GM21825 (cell line): ENCODE measurements around the gene CYB5D1.

Source experiments
- ATAC-seq: cut with Tn5 transposase; IDR thresholded peaks from one replicate; pipeline ENCODE4 v1.9.1; 2021; ENCODE audit warnings: mild to moderate bottlenecking, moderate library complexity; ENCODE audit not compliant: unreplicated experiment

CYB5D1 gene

DNA sequence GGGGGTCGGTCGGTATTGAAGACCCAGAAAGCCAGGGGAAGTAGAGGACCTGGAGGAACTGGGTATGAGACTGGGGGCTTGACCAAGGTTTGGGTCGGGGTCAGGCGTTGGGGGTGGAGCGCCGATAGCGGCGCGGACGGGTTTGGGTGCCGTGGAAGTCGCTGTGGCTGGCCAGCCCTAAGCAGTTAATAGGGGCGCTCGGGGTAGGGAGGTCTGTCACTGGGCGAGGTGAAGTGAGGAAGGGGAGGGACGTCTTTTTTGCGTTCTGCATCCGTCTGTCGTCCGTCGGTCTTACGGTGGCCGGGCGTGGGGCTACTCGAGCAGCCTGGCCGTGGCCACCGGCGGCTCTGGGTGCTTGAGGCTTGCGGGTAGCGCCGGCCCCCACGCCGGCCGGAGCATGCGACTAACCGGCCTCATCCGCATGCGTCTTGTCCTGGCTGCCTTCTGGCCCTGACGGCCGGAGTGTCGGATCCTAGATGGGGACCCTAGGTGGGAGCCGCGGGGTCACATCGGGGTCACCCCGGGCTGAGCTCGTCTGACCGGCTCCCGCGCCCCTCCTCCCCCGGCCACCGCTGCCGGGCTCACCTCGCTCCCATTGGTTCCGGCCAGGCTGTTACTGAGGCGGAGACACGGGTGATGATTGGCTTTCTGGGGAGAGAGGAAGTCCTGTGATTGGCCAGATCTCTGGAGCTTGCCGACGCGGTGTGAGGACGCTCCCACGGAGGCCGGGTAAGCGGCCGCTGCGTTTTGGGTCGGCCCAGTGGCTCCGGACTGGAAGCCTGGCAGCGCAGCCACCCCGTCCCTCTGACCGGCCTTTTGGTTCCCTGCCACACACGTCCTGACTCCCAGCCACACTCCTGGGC is 13.3 kb upstream of the CYB5D1 start:
- ATAC-seq = peak; percentile 30

DNA sequence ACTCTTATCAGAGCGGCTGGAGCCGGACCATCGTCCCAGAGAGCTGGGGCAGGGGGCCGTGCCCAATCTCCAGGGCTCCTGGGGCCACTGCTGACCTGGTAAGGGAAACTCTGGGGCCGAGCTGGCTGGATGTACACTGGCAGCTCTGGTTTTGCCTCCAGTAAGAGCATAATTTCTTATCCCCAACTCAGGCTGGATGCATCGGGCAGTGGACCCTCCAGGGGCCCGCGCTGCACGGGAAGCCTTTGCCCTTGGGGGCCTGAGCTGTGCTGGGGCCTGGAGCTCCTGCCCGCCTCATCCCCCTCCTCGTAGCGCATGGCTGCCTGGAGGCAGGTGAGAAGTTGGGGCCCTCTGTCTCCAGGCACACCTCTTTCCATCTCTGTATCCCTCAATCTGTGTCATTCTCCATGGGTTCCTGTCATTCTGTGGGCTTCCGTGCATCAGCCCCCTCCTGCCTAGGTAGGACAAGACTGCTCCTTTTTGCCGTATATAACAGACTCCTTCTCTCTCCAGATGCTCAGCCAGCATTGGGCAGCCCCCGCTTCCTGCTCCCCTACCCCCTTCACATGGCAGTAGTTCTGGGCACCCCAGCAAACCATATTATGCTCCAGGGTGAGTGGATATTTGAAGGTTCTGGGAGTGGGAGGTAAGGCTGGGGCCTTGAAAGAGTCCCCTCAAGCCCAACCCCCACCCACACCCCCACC is 12.3 kb upstream of the CYB5D1 start:
- no peak for ATAC-seq

DNA sequence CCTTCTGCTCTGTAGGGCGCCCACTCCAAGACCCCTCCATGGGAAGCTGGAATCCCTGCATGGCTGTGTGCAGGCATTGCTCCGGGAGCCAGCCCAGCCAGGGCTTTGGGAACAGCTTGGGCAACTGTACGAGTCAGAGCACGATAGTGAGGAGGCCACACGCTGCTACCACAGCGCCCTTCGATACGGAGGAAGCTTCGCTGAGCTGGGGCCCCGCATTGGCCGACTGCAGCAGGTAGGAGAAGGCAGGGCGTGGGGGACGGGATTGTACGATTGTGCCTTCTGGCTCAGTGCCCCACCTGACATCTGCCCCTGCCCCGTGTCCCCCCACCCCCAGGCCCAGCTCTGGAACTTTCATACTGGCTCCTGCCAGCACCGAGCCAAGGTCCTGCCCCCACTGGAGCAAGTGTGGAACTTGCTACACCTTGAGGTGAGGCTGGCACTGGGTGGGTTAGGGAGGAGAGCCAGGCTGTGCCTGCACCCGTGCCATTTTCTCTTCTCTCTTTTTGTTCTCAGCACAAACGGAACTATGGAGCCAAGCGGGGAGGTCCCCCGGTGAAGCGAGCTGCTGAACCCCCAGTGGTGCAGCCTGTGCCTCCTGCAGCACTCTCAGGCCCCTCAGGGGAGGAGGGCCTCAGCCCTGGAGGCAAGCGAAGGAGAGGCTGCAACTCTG is 11.6 kb upstream of the CYB5D1 start:
- ATAC-seq = no peak

DNA sequence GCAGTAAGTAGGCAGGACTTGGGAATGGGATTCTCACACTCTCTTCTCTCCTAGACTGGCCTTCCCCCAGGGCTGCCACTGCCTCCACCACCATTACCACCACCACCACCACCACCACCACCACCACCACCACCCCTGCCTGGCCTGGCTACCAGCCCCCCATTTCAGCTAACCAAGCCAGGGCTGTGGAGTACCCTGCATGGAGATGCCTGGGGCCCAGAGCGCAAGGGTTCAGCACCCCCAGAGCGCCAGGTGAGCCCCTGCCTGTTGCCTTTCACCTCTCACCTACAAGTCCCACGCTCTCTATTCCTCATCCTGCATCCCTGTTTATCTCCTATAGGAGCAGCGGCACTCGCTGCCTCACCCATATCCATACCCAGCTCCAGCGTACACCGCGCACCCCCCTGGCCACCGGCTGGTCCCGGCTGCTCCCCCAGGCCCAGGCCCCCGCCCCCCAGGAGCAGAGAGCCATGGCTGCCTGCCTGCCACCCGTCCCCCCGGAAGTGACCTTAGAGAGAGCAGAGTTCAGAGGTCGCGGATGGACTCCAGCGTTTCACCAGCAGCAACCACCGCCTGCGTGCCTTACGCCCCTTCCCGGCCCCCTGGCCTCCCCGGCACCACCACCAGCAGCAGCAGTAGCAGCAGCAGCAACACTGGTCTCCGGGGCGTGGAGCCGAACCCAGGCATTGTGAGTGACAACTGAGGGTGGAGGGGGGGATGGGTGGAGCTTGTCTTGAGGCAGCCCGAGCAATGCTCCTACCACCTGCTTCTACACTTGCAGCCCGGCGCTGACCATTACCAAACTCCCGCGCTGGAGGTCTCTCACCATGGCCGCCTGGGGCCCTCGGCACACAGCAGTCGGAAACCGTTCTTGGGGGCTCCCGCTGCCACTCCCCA is 10.8 kb upstream of the CYB5D1 start:
- ATAC-seq = no peak

DNA sequence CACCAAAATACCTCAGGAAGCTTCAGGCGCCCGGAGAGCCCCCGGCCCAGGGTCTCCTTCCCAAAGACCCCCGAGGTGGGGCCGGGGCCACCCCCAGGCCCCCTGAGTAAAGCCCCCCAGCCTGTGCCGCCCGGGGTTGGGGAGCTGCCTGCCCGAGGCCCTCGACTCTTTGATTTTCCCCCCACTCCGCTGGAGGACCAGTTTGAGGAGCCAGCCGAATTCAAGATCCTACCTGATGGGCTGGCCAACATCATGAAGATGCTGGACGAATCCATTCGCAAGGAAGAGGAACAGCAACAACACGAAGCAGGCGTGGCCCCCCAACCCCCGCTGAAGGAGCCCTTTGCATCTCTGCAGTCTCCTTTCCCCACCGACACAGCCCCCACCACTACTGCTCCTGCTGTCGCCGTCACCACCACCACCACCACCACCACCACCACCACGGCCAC is 9.6 kb upstream of the CYB5D1 start:
- ATAC-seq = no peak

DNA sequence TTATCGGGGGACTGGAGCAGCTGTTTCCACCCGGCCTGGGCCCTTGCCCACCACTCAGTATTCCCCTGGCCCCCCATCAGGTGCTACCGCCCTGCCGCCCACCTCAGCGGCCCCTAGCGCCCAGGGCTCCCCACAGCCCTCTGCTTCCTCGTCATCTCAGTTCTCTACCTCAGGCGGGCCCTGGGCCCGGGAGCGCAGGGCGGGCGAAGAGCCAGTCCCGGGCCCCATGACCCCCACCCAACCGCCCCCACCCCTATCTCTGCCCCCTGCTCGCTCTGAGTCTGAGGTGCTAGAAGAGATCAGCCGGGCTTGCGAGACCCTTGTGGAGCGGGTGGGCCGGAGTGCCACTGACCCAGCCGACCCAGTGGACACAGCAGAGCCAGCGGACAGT is 9.1 kb upstream of the CYB5D1 start:
- ATAC-seq = no peak

DNA sequence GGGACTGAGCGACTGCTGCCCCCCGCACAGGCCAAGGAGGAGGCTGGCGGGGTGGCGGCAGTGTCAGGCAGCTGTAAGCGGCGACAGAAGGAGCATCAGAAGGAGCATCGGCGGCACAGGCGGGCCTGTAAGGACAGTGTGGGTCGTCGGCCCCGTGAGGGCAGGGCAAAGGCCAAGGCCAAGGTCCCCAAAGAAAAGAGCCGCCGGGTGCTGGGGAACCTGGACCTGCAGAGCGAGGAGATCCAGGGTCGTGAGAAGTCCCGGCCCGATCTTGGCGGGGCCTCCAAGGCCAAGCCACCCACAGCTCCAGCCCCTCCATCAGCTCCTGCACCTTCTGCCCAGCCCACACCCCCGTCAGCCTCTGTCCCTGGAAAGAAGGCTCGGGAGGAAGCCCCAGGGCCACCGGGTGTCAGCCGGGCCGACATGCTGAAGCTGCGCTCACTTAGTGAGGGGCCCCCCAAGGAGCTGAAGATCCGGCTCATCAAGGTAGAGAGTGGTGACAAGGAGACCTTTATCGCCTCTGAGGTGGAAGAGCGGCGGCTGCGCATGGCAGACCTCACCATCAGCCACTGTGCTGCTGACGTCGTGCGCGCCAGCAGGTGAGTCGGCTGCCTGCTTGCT is 8.6 kb upstream of the CYB5D1 start:
- ATAC-seq = no peak

DNA sequence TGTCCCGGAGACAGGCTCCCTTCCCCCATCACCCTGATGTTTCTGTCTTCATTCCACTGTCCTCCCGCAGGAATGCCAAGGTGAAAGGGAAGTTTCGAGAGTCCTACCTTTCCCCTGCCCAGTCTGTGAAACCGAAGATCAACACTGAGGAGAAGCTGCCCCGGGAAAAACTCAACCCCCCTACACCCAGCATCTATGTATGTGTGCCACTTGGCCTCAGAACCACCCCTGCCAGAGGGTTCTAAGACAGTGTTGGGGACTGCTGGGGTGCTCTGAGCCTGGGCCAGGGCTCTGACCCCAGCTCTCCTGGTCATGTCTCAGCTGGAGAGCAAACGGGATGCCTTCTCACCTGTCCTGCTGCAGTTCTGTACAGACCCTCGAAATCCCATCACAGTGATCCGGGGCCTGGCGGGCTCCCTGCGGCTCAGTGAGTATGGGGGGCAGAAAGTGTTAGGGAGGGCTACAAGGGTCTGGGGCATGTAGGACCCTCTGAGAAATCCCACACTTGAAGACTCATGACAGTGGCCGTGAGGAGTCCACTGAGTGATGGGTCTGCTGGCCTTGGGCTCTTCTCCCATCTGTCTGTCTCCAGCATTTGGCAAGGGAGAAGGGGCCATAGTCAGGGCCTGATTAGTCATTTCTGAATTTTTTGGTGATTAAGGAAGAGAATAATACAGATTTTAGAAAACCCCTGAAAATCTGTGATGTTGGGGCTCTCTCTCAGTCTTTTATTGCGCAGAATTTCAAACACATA is 7.9 kb upstream of the CYB5D1 start:
- no peak for ATAC-seq

DNA sequence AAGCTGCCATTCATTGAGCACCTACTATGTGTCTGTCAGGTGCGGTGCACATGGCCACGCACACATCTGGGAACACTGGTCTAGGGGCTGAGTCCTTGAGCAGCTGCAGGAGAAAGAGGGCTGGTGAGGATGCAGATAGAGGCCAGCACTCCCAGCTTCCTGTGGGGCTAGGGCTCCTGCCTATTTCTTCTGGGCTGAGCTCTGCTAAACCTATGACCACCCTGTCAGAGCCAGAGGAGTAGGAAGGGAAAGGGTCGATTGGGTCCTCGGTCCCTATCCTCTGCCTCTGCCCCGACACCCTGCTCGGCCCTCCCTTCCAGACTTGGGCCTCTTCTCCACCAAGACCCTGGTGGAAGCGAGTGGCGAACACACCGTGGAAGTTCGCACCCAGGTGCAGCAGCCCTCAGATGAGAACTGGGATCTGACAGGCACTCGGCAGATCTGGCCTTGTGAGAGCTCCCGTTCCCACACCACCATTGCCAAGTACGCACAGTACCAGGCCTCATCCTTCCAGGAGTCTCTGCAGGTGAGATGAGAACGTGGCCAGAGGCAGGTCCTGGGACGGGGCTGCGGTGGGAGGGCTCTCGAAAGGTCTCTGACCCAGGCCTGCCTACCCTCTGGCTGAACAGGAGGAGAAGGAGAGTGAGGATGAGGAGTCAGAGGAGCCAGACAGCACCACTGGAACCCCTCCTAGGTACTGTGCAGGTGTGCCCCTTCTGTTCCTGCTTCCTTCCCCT is 6.9 kb upstream of the CYB5D1 start:
- ATAC-seq = no peak

DNA sequence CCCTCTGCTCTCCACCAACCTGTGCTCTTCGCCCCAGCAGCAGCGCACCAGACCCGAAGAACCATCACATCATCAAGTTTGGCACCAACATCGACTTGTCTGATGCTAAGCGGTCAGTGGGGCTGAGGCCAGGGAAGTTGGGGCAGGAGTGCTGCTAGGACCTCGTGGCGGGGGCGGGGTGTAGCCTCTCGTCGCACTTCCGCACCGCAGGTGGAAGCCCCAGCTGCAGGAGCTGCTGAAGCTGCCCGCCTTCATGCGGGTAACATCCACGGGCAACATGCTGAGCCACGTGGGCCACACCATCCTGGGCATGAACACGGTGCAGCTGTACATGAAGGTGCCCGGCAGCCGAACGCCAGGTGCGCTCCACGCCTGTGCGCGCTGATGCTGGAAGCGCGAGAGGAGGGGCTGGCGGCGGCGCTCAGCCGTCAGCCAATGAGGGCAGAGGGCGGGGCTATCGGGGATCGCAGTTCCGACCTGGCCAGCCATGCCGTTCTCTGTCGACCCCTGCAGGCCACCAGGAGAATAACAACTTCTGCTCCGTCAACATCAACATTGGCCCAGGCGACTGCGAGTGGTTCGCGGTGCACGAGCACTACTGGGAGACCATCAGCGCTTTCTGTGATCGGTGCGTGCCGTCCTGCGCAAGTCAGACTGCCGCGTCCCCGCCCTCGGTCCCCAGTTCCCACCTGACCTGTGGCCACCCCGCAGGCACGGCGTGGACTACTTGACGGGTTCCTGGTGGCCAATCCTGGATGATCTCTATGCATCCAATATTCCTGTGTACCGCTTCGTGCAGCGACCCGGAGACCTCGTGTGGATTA is 6.2 kb upstream of the CYB5D1 start:
- ATAC-seq = peak; percentile 57

DNA sequence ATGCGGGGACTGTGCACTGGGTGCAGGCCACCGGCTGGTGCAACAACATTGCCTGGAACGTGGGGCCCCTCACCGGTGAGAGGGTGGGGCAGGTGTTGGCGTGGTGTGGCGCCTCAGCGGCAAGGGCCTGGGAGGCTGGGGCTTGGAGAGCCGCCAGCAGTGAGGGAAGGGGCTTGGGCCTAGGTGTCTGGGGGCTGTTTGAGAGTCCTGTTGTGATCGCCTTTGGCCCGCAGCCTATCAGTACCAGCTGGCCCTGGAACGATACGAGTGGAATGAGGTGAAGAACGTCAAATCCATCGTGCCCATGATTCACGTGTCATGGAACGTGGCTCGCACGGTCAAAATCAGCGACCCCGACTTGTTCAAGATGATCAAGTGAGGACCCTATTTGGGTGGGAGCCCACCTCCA is 5.5 kb upstream of the CYB5D1 start:
- no peak for ATAC-seq

DNA sequence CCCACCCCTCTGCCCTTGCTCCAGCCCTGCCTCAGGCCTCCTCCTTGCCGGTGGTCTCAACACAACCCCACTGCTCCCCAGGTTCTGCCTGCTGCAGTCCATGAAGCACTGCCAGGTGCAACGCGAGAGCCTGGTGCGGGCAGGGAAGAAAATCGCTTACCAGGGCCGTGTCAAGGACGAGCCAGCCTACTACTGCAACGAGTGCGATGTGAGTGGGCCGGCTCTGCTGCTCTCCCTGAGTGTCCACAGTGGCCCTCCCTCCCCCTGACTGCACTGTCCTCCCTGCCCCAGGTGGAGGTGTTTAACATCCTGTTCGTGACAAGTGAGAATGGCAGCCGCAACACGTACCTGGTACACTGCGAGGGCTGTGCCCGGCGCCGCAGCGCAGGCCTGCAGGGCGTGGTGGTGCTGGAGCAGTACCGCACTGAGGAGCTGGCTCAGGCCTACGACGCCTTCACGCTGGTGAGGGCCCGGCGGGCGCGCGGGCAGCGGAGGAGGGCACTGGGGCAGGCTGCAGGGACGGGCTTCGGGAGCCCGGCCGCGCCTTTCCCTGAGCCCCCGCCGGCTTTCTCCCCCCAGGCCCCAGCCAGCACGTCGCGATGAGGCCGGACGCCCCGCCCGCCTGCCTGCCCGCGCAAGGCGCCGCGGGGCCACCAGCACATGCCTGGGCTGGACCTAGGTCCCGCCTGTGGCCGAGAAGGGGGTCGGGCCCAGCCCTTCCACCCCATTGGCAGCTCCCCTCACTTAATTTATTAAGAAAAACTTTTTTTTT is 4.7 kb upstream of the CYB5D1 start:
- ATAC-seq = no peak

DNA sequence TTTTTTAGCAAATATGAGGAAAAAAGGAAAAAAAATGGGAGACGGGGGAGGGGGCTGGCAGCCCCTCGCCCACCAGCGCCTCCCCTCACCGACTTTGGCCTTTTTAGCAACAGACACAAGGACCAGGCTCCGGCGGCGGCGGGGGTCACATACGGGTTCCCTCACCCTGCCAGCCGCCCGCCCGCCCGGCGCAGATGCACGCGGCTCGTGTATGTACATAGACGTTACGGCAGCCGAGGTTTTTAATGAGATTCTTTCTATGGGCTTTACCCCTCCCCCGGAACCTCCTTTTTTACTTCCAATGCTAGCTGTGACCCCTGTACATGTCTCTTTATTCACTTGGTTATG is 4.1 kb upstream of the CYB5D1 start:
- ATAC-seq = no peak

DNA sequence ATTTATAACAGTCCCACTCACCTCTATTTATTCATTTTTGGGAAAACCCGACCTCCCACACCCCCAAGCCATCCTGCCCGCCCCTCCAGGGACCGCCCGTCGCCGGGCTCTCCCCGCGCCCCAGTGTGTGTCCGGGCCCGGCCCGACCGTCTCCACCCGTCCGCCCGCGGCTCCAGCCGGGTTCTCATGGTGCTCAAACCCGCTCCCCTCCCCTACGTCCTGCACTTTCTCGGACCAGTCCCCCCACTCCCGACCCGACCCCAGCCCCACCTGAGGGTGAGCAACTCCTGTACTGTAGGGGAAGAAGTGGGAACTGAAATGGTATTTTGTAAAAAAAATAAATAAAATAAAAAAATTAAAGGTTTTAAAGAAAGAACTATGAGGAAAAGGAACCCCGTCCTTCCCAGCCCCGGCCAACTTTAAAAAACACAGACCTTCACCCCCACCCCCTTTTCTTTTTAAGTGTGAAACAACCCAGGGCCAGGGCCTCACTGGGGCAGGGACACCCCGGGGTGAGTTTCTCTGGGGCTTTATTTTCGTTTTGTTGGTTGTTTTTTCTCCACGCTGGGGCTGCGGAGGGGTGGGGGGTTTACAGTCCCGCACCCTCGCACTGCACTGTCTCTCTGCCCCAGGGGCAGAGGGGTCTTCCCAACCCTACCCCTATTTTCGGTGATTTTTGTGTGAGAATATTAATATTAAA is 3.6 kb upstream of the CYB5D1 start:
- no peak for ATAC-seq

DNA sequence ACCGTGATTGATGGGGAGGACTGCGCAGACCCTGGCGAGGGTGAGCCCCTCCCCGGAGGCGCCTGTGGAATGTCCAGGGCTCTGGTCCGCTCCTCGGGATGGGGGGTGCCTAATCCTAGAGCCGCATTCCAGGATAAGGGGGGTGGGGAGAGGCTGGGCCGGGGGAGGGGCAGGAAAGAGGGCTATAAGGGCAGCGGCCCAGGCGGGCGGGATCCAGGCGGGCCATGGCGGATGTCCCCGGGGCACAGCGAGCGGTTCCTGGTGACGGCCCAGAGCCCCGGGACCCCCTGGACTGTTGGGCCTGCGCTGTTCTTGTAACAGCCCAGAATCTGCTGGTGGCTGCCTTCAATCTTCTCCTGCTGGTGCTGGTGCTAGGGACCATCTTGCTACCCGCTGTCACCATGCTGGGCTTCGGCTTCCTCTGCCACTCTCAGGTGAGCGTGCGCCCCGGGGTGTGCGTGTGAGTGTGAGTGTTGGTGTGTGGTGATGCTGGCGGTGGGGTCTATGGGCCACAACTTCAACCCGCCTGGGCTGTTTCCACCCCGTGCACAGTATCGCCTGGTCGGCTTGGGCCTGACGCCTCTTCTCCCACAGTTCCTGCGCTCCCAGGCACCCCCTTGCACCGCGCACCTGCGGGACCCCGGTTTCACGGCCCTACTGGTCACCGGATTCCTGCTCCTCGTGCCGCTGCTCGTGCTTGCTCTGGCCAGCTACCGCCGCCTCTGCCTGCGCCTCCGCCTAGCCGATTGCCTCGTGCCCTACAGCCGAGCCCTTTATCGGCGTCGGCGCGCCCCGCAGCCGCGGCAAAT is 2.7 kb upstream of the CYB5D1 start, which contains the start of gene TMEM88:
Gene TMEM88 (plus strand): TSS at position 216 of the 809 bp plus-strand sequence. CDS start 9 bp downstream, at position 225.
- no peak for ATAC-seq

DNA sequence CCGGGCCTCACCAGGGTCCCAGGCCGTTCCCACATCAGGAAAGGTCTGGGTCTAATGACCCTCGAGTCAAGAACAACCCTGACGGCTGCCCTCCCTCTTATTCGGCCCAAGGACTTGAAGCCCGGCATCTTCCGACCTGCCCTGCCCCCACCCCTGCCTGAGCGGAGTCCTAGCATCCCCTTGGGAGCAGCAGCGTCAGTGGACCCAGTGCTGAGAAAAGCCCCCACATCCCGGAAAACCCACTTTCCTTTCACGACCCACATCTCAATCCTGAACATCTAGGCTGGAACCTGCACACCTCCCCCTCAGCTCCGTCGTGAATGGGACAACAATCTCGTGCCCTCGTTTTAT is 2.2 kb upstream of the CYB5D1 start:
- ATAC-seq = no peak
